K562 (cell line): Measurements from ENCODE around the gene TMEM203. TPM values are rescaled to one million over a fixed set of nuclear protein-coding genes. Genes with fewer than 3 reads are reported as not detected.

Source experiments
- CCNT2 ChIP-seq: IDR thresholded peaks from 2 replicates; pipeline ENCODE4 v1.6.1; 2011; ENCODE audit warnings: borderline replicate concordance, low read depth, mild to moderate bottlenecking, moderate library complexity, mixed read lengths, low read length; ENCODE audit not compliant: insufficient read length; ENCODE audit errors: extremely low read depth
- KLF6 ChIP-seq: fragments of 250-450 bp; sonication (Bioruptor Pico); IDR thresholded peaks from 2 replicates; pipeline ENCODE4 v1.4.0; 2020; ENCODE audit warnings: mild to moderate bottlenecking, moderate library complexity, borderline replicate concordance
- NFIC ChIP-seq: fragments of 450-650 bp; IDR thresholded peaks from 2 replicates; pipeline ENCODE4 v1.6.1; 2017; ENCODE audit warnings: mild to moderate bottlenecking, inconsistent platforms
- NFRKB ChIP-seq: fragments of 450-650 bp; IDR thresholded peaks from 2 replicates; pipeline ENCODE4 v1.6.1; 2016; ENCODE audit warnings: low read depth
- PHTF2 ChIP-seq: fragments of 250-450 bp; sonication (Bioruptor Pico); IDR thresholded peaks from 2 replicates; pipeline ENCODE4 v1.5.0; 2021; ENCODE audit warnings: mild to moderate bottlenecking
- RBM14 ChIP-seq: fragments of 200-400 bp; formaldehyde crosslinking; IDR thresholded peaks from 2 replicates; pipeline ENCODE4 v1.6.1; 2018; ENCODE audit warnings: low read depth, mild to moderate bottlenecking, low read length, moderate library complexity, borderline replicate concordance; ENCODE audit not compliant: insufficient read depth
- RBM15 ChIP-seq: fragments of 200-400 bp; formaldehyde crosslinking; IDR thresholded peaks from 2 replicates; pipeline ENCODE4 v1.6.1; 2018; ENCODE audit warnings: mild to moderate bottlenecking, low read length, moderate library complexity; ENCODE audit not compliant: insufficient read depth
- TRIM28 ChIP-seq: fragments of 450-650 bp; IDR thresholded peaks from 2 replicates; pipeline ENCODE4 v1.6.1; 2017
- TSHZ1 ChIP-seq: fragments of 250-450 bp; sonication (Bioruptor Pico); IDR thresholded peaks from 2 replicates; pipeline ENCODE4 v1.4.0; 2020; ENCODE audit warnings: mild to moderate bottlenecking, moderate library complexity
- ZBED1 ChIP-seq: IDR thresholded peaks from 2 replicates; pipeline ENCODE4 v1.6.1; 2014
- ZBTB12 ChIP-seq: fragments of 250-450 bp; sonication (Bioruptor Pico); IDR thresholded peaks from 2 replicates; pipeline ENCODE4 v1.4.0; 2020
- ZNF165 ChIP-seq: fragments of 250-450 bp; sonication (Bioruptor Pico); IDR thresholded peaks from 2 replicates; pipeline ENCODE4 v1.4.0; 2020; ENCODE audit warnings: borderline replicate concordance
- ZNF511 ChIP-seq: sonication (generic); formaldehyde crosslinking; IDR thresholded peaks from 2 replicates; pipeline ENCODE4 v1.8.0; 2022; ENCODE audit warnings: mild to moderate bottlenecking, missing genetic modification reagents
- ZNF57 ChIP-seq: fragments of 450-650 bp; formaldehyde crosslinking; IDR thresholded peaks from 2 replicates; pipeline ENCODE4 v1.4.0; 2020; ENCODE audit warnings: mild to moderate bottlenecking, moderate library complexity
- polyA plus RNA-seq, 8 experiments: library from polyadenylated mRNA; depleted of rRNA in 4 of 8; stranded (reverse) in 5 of 8; unstranded in 3 of 8; fragments of >200 nt; fragmentation: Nextera tagmentation in 2 of 8; fragmentation: Illumina TruSeq in 1 of 8; extraction: Ambion mirVana in 2 of 8; extraction: Trizol in 1 of 8; gene quantifications; 2 replicates each; pipeline versions ENCODE4 v1.2.1 to v1.2.3, GENCODE V29; 2011 to 2014; ENCODE audit warnings: inconsistent platforms in 1 of 8, missing spikeins in 1 of 8
- total RNA-seq, 7 experiments: library from RNA; depleted of rRNA in 6 of 7; stranded (reverse); fragments of >200 nt in 6 of 7; fragmentation: Illumina TruSeq in 2 of 7; extraction: Trizol in 2 of 7; gene quantifications; 2 replicates each; pipeline versions ENCODE4 v1.2.1 to v1.2.3, GENCODE V29; 2011 to 2021; ENCODE audit warnings: low replicate concordance in 1 of 7
- TF ChIP-seq, protein P1 (sequence below): fragments of 450-650 bp; IDR thresholded peaks from 2 replicates; pipeline ENCODE4 v1.6.1; 2014; ENCODE audit warnings: low read depth, mild to moderate bottlenecking, moderate library complexity, borderline replicate concordance
- TF ChIP-seq, protein P2 (sequence below), 2 experiments: fragments of 250-450 bp in 1 of 2; fragments of 450-650 bp in 1 of 2; sonication (Bioruptor Pico) in 1 of 2; IDR thresholded peaks; 2 replicates each; pipeline versions ENCODE4 v1.6.1 to v1.8.0; 2016 to 2021; ENCODE audit warnings: mild to moderate bottlenecking in 2 of 2, moderate library complexity in 2 of 2, missing compliant biosample characterization in 1 of 2, missing genetic modification characterization in 1 of 2
- TF ChIP-seq, protein P3 (sequence below), 2 experiments: fragments of 450-650 bp in 1 of 2; sonication (generic) in 1 of 2; formaldehyde crosslinking; conservative IDR thresholded peaks; 2 replicates each; pipeline versions ENCODE4 v1.4.0 to v1.8.1; 2020 to 2022; ENCODE audit warnings: mild to moderate bottlenecking in 1 of 2, missing genetic modification reagents in 1 of 2
- TF ChIP-seq, protein P4 (sequence below): fragments of 450-650 bp; formaldehyde crosslinking; IDR thresholded peaks from 2 replicates; pipeline ENCODE4 v1.4.0; 2022; ENCODE audit warnings: mild to moderate bottlenecking, moderate library complexity

Gene TMEM203
- total and polyA plus RNA-seq, 9 of the 15 experiments (the other 6 are each of a cell fraction or from before 2014, with no cell fraction given): 8.8 to 59.5 (median 37.6) TPM

GRCh38 chr9:137218754-137219271 lies 13.4 kb upstream of the TMEM203 start (continued):
- TF ChIP-seq, protein P1, sequence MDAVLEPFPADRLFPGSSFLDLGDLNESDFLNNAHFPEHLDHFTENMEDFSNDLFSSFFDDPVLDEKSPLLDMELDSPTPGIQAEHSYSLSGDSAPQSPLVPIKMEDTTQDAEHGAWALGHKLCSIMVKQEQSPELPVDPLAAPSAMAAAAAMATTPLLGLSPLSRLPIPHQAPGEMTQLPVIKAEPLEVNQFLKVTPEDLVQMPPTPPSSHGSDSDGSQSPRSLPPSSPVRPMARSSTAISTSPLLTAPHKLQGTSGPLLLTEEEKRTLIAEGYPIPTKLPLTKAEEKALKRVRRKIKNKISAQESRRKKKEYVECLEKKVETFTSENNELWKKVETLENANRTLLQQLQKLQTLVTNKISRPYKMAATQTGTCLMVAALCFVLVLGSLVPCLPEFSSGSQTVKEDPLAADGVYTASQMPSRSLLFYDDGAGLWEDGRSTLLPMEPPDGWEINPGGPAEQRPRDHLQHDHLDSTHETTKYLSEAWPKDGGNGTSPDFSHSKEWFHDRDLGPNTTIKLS: no peak
- TF ChIP-seq ZNF165 (CRISPR knock-in tag) (peak; percentile 84; the same call in 1 of the 2 replicates), PHTF2 (CRISPR knock-in tag) (no peak), RBM14 (no peak), NFIC (peak; percentile 45; the same call in 1 of the 2 replicates), NFRKB (no peak), TSHZ1 (peak; percentile 28; the same call in 1 of the 2 replicates), TRIM28 (no peak), KLF6 (CRISPR knock-in tag) (0 out of 2 replicates have a peak, but pooled peaks have one; percentile 58), RBM15 (no peak), ZBTB12 (CRISPR knock-in tag) (0 out of 2 replicates have a peak, but pooled peaks have one; percentile 25), ZNF511 (no peak), ZNF57 (CRISPR knock-in tag) (0 out of 2 replicates have a peak, but pooled peaks have one; percentile 31), ZBED1 (no peak), CCNT2 (peak; percentile 73)
- TF ChIP-seq, protein P2, sequence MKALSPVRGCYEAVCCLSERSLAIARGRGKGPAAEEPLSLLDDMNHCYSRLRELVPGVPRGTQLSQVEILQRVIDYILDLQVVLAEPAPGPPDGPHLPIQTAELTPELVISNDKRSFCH (CRISPR knock-in tag; IDR thresholded peaks at IDR 0.05): no peak
- TF ChIP-seq, protein P2 (tag; IDR thresholded peaks at IDR 0.05): peak; percentile 81
- TF ChIP-seq, protein P3, sequence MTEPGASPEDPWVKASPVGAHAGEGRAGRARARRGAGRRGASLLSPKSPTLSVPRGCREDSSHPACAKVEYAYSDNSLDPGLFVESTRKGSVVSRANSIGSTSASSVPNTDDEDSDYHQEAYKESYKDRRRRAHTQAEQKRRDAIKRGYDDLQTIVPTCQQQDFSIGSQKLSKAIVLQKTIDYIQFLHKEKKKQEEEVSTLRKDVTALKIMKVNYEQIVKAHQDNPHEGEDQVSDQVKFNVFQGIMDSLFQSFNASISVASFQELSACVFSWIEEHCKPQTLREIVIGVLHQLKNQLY (CRISPR knock-in tag; conservative IDR thresholded peaks at IDR 0.05): no peak
- TF ChIP-seq, protein P4, sequence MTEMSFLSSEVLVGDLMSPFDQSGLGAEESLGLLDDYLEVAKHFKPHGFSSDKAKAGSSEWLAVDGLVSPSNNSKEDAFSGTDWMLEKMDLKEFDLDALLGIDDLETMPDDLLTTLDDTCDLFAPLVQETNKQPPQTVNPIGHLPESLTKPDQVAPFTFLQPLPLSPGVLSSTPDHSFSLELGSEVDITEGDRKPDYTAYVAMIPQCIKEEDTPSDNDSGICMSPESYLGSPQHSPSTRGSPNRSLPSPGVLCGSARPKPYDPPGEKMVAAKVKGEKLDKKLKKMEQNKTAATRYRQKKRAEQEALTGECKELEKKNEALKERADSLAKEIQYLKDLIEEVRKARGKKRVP (CRISPR knock-in tag): peak; percentile 70
